Ishikawa (cell line): Measurements from ENCODE around the gene RAB10.

Experiments used
- CEBPB ChIP-seq: IDR thresholded peaks from 2 replicates; pipeline ENCODE4 v1.6.1; 2012
- CREB1 ChIP-seq: IDR thresholded peaks from 2 replicates; pipeline ENCODE4 v1.6.1; 2012; ENCODE audit warnings: low read depth
- EP300 ChIP-seq: IDR thresholded peaks from 2 replicates; pipeline ENCODE4 v1.6.1; 2012; ENCODE audit warnings: borderline replicate concordance
- FOXM1 ChIP-seq: IDR thresholded peaks from 2 replicates; pipeline ENCODE4 v1.6.1; 2012; ENCODE audit warnings: low read depth, borderline replicate concordance
- RAD21 ChIP-seq: IDR thresholded peaks from 2 replicates; pipeline ENCODE4 v1.6.1; 2012; ENCODE audit warnings: low read depth
- REST ChIP-seq: IDR thresholded peaks from 2 replicates; pipeline ENCODE4 v1.6.1; 2012; ENCODE audit warnings: low read depth, mild to moderate bottlenecking
- TAF1 ChIP-seq: IDR thresholded peaks from 2 replicates; pipeline ENCODE4 v1.6.1; 2012; ENCODE audit warnings: low read depth, mild to moderate bottlenecking
- TEAD4 ChIP-seq: IDR thresholded peaks from 2 replicates; pipeline ENCODE4 v1.6.1; 2012
- YY1 ChIP-seq: IDR thresholded peaks from 2 replicates; pipeline ENCODE4 v1.6.1; 2012; ENCODE audit warnings: low read depth
- ZBTB7A ChIP-seq: IDR thresholded peaks from 2 replicates; pipeline ENCODE4 v1.6.1; 2012; ENCODE audit warnings: low read depth
- TF ChIP-seq, protein P1 (sequence below): IDR thresholded peaks from 2 replicates; pipeline ENCODE4 v1.6.1; 2012

DNA sequence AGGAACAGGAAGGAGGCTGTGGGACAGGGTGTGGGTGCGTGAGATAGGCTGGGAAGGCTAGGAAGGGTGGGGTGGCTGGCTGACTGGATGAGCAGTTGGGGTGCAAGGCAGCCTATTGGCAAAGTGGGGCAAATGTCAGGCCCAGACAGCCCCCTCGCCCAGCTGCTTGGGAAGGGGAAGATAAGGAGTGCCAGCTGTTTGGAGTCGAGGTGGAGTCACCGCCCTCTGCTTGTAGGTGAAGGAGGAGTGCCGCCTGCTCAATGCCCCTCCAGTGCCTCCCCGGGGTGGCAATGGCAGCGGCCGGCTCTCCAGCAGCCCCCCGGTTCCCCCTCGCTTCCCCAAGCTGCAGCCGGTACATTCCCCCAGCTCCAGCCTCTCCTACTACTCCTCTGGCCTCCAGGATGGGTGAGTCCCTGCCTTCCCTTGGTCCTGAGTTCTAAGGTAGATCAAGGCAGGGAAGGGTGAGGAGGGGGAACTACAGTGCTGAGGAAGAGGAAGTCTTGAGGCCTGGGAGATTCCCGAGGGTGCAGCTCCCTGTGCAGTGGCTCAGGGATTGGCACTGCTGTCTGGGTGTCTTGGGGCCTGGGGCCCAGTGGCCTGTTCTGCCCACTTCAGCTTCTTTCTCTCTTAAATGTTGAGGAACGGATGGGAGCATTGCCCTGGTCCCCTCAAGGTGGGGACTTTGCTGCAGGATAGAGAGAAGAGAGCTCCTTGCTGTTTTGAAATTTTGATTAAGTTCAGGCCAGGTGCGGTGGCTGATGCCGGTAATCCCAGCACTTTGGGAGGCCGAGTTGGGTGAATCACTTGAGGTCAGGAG is 152.3 kb downstream of the RAB10 start:
- TF ChIP-seq FOXM1 (no peak), REST (no peak), TEAD4 (no peak), RAD21 (no peak), TAF1 (no peak), CREB1 (no peak), CEBPB (no peak), YY1 (no peak), EP300 (no peak), ZBTB7A (no peak)
- TF ChIP-seq, protein P1, sequence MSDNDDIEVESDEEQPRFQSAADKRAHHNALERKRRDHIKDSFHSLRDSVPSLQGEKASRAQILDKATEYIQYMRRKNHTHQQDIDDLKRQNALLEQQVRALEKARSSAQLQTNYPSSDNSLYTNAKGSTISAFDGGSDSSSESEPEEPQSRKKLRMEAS: no peak
